Neural cell (in vitro differentiated cells): ENCODE results near the gene PSMA2. TPM values are rescaled to one million over a fixed set of nuclear protein-coding genes. Genes with fewer than 3 reads are reported as not detected.

Experiments used
- H2AFZ ChIP-seq: fragments of 200-600, 300-800 bp; sonication (generic), shearing (Covaris generic); 2 replicates; pipeline ENCODE4 v1.6.0; 2014; ENCODE audit warnings: low read depth, mild to moderate bottlenecking, antibody characterized with exemption, low read length, moderate library complexity
- H3F3A ChIP-seq: fragments of 200-600 bp; shearing (Covaris generic); 2 replicates; pipeline ENCODE4 v1.6.1; 2016; ENCODE audit warnings: mild to moderate bottlenecking, moderate library complexity, mixed read lengths, antibody characterized with exemption, low read length; ENCODE audit not compliant: insufficient read depth, poor library complexity, severe bottlenecking
- H3K27ac ChIP-seq: fragments of 200-600, 300-800 bp; sonication (generic), shearing (Covaris generic); 2 replicates; pipeline ENCODE4 v1.5.1; 2014; ENCODE audit warnings: mild to moderate bottlenecking, low read length, moderate library complexity
- H3K27me3 ChIP-seq: fragments of 300-800, 200-600 bp; sonication (generic), shearing (Covaris generic); 2 replicates; pipeline ENCODE4 v1.6.0; 2014; ENCODE audit warnings: mild to moderate bottlenecking, low read depth, low read length, moderate library complexity; ENCODE audit not compliant: insufficient read depth
- H3K36me3 ChIP-seq: fragments of 300-800, 200-600 bp; sonication (generic), shearing (Covaris generic); 2 replicates; pipeline ENCODE4 v1.5.1; 2014; ENCODE audit warnings: mild to moderate bottlenecking, antibody characterized with exemption, low read length, moderate library complexity; ENCODE audit not compliant: insufficient read depth
- H3K4me2 ChIP-seq: fragments of 300-800, 200-600 bp; sonication (generic), shearing (Covaris generic); 2 replicates; pipeline ENCODE4 v1.6.0; 2014; ENCODE audit warnings: mild to moderate bottlenecking, low read length
- H3K4me3 ChIP-seq: fragments of 300-800, 200-600 bp; sonication (generic), shearing (Covaris generic); 2 replicates; pipeline ENCODE4 v1.5.1; 2014; ENCODE audit warnings: mild to moderate bottlenecking, low read length, moderate library complexity
- H3K79me2 ChIP-seq: fragments of 200-600 bp; shearing (Covaris generic); replicated peaks from 2 replicates; pipeline ENCODE4 v1.6.0; 2014; ENCODE audit warnings: mild to moderate bottlenecking, low read length, moderate library complexity; ENCODE audit not compliant: insufficient read depth
- H3K9ac ChIP-seq: fragments of 300-800, 200-600 bp; sonication (generic), shearing (Covaris generic); 2 replicates; pipeline ENCODE4 v1.6.1; 2016; ENCODE audit warnings: mild to moderate bottlenecking, low read length, mixed read lengths
- H3K9me2 ChIP-seq: fragments of 200-600 bp; shearing (Covaris generic); 2 replicates; pipeline ENCODE4 v1.6.1; 2016; ENCODE audit warnings: mild to moderate bottlenecking, low read length, mixed read lengths; ENCODE audit not compliant: insufficient read depth
- H3K9me3 ChIP-seq: fragments of 200-600, 300-800 bp; sonication (generic), shearing (Covaris generic); 2 replicates; pipeline ENCODE4 v1.6.1; 2016; ENCODE audit warnings: mild to moderate bottlenecking, mixed run types, low read length, moderate library complexity, mixed read lengths
- H4K20me1 ChIP-seq: fragments of 200-600 bp; shearing (Covaris generic); 2 replicates; pipeline ENCODE4 v1.6.1; 2016; ENCODE audit warnings: mild to moderate bottlenecking, mixed run types; ENCODE audit not compliant: insufficient read depth
- CTCF ChIP-seq: fragments of 450-650 bp; IDR thresholded peaks from 2 replicates; pipeline ENCODE4 v1.5.1; 2014; ENCODE audit warnings: antibody characterized with exemption, mild to moderate bottlenecking, moderate library complexity; ENCODE audit not compliant: poor library complexity, severe bottlenecking
- EP300 ChIP-seq: fragments of 450-650 bp; conservative IDR thresholded peaks from 2 replicates; pipeline ENCODE4 v1.6.1; 2014; ENCODE audit warnings: antibody characterized with exemption, mild to moderate bottlenecking, moderate library complexity; ENCODE audit not compliant: poor library complexity, severe bottlenecking
- EZH2 ChIP-seq: fragments of 200-600, 300-800 bp; shearing (Covaris generic), sonication (generic); IDR thresholded peaks from 2 replicates; pipeline ENCODE4 v1.6.1; 2014; ENCODE audit warnings: antibody characterized with exemption, low read length, borderline replicate concordance, mild to moderate bottlenecking; ENCODE audit not compliant: insufficient read depth, poor library complexity, severe bottlenecking
- MXI1 ChIP-seq: fragments of 450-650 bp; conservative IDR thresholded peaks from 2 replicates; pipeline ENCODE4 v1.6.1; 2014; ENCODE audit warnings: antibody characterized with exemption, mild to moderate bottlenecking; ENCODE audit not compliant: poor library complexity, severe bottlenecking
- POLR2AphosphoS5 ChIP-seq: IDR thresholded peaks from 2 replicates; pipeline ENCODE4 v1.6.1; 2012
- RAD21 ChIP-seq: fragments of 450-650 bp; conservative IDR thresholded peaks from 2 replicates; pipeline ENCODE4 v1.6.1; 2014; ENCODE audit warnings: antibody characterized with exemption, mild to moderate bottlenecking, moderate library complexity
- SMC3 ChIP-seq: fragments of 450-650 bp; conservative IDR thresholded peaks from 2 replicates; pipeline ENCODE4 v1.6.1; 2014; ENCODE audit warnings: antibody characterized with exemption, mild to moderate bottlenecking, moderate library complexity; ENCODE audit not compliant: poor library complexity
- TAF1 ChIP-seq: IDR thresholded peaks from 2 replicates; pipeline ENCODE4 v1.6.1; 2012; ENCODE audit warnings: low read depth
- polyA plus RNA-seq: library from polyadenylated mRNA; depleted of rRNA; stranded (reverse); fragments of >200 nt; gene quantifications from 2 replicates; pipeline ENCODE4 v1.2.3, GENCODE V29; 2014
- TF ChIP-seq, protein P1 (sequence below): IDR thresholded peaks from 2 replicates; pipeline ENCODE4 v1.6.1; 2012; ENCODE audit warnings: borderline replicate concordance

The PSMA2 gene
- polyA plus RNA-seq, 1 donor from 2014 or later, result 225 TPM

GRCh38 chr7:42980514-42980913 is 48.5 kb upstream of the PSMA2 start:
- H3F3A ChIP-seq, result no peaks in the 10 kb centered on the region
- no peaks in the 10 kb centered on the region for H4K20me1 ChIP-seq
- no peaks in the 10 kb centered on the region for H3K27me3 ChIP-seq
- no peak overlapping the region for H3K4me2 ChIP-seq
- no peak overlapping the region for H3K27ac ChIP-seq
- no peaks in the 10 kb centered on the region for H3K36me3 ChIP-seq
- no peak overlapping the region for H3K4me3 ChIP-seq
- no peaks in the 10 kb centered on the region for H3K9me2 ChIP-seq
- H2AFZ ChIP-seq, result no peak overlapping the region
- H3K79me2 ChIP-seq, result no peaks in the 10 kb centered on the region
- H3K9ac ChIP-seq, result no peak overlapping the region
- TF ChIP-seq CTCF (no peak), POLR2AphosphoS5 (no peak), EP300 (no peak), MXI1 (no peak), TAF1 (no peak), SMC3 (no peak), RAD21 (no peak)
- TF ChIP-seq, protein P1, sequence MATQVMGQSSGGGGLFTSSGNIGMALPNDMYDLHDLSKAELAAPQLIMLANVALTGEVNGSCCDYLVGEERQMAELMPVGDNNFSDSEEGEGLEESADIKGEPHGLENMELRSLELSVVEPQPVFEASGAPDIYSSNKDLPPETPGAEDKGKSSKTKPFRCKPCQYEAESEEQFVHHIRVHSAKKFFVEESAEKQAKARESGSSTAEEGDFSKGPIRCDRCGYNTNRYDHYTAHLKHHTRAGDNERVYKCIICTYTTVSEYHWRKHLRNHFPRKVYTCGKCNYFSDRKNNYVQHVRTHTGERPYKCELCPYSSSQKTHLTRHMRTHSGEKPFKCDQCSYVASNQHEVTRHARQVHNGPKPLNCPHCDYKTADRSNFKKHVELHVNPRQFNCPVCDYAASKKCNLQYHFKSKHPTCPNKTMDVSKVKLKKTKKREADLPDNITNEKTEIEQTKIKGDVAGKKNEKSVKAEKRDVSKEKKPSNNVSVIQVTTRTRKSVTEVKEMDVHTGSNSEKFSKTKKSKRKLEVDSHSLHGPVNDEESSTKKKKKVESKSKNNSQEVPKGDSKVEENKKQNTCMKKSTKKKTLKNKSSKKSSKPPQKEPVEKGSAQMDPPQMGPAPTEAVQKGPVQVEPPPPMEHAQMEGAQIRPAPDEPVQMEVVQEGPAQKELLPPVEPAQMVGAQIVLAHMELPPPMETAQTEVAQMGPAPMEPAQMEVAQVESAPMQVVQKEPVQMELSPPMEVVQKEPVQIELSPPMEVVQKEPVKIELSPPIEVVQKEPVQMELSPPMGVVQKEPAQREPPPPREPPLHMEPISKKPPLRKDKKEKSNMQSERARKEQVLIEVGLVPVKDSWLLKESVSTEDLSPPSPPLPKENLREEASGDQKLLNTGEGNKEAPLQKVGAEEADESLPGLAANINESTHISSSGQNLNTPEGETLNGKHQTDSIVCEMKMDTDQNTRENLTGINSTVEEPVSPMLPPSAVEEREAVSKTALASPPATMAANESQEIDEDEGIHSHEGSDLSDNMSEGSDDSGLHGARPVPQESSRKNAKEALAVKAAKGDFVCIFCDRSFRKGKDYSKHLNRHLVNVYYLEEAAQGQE, result no peak
- no peaks in the 10 kb centered on the region for H3K9me3 ChIP-seq

GRCh38 chr7:42980084-42980483 is 48.1 kb upstream of the PSMA2 start:
- Histone ChIP-seq H3K4me2 (no peak overlapping the region), H3K79me2 (no peaks in the 10 kb centered on the region), H3F3A (no peaks in the 10 kb centered on the region), H3K9me3 (no peaks in the 10 kb centered on the region), H3K9ac (no peak overlapping the region), H2AFZ (no peak overlapping the region), H3K36me3 (no peaks in the 10 kb centered on the region), H3K4me3 (no peak overlapping the region), H3K9me2 (no peaks in the 10 kb centered on the region), H4K20me1 (no peaks in the 10 kb centered on the region), H3K27ac (no peak overlapping the region), H3K27me3 (no peaks in the 10 kb centered on the region)
- no peak for TF ChIP-seq EP300
- no peak for TF ChIP-seq POLR2AphosphoS5
- TF ChIP-seq RAD21, result no peak
- no peak for TF ChIP-seq CTCF
- TF ChIP-seq, protein P1, result no peak
- no peak for TF ChIP-seq SMC3
- no peak for TF ChIP-seq MXI1
- no peak for TF ChIP-seq TAF1
- TF ChIP-seq EZH2, result no peak
